Measurements from ENCODE around the gene ZNF598. TPM values are rescaled to one million over a fixed set of nuclear protein-coding genes. Genes with fewer than 3 reads are reported as not detected.
"Not testable (repeated sequence)": the region's sequence is repeated elsewhere in the genome, so short reads cannot be mapped to it uniquely, and the experiment has no call there.

Gene ZNF598
- total RNA-seq, 1 donor from 2014 or later: 9.2 TPM

DNA sequence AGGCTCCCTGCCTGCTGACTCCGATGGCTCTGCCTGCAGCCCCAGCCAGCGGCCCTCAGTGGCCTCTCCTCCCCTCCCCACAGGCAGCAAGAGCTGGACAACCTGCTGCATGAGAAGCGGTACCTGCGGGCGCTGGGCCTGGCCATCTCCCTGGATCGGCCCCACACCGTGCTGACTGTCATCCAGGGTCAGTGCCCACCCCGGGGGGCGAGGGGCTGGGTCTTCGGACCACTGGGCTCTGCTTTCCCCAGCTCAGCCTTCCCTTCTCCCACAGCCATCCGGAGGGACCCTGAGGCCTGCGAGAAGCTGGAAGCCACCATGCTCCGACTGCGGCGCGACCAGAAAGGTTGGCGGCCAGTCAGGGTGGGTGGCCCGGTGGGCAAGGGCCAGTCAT, 31.7 kb downstream of the ZNF598 start:
- DNase-seq (ENCODE audit: low read depth in 2 of 2): no peak

- DNase-seq (ENCODE audit: low read depth in 2 of 2): no peak
These were observed 32.4 kb downstream of the ZNF598 start for GRCh38 chr16:1976951-1977874.

- no peak for DNase-seq (ENCODE audit: low read depth in 2 of 2)
These were observed 33.5 kb downstream of the ZNF598 start for GRCh38 chr16:1976216-1976520.

GRCh38 chr16:1975432-1976215, 34.0 kb downstream of the ZNF598 start:
- no peak for DNase-seq (ENCODE audit: low read depth in 2 of 2)

DNA sequence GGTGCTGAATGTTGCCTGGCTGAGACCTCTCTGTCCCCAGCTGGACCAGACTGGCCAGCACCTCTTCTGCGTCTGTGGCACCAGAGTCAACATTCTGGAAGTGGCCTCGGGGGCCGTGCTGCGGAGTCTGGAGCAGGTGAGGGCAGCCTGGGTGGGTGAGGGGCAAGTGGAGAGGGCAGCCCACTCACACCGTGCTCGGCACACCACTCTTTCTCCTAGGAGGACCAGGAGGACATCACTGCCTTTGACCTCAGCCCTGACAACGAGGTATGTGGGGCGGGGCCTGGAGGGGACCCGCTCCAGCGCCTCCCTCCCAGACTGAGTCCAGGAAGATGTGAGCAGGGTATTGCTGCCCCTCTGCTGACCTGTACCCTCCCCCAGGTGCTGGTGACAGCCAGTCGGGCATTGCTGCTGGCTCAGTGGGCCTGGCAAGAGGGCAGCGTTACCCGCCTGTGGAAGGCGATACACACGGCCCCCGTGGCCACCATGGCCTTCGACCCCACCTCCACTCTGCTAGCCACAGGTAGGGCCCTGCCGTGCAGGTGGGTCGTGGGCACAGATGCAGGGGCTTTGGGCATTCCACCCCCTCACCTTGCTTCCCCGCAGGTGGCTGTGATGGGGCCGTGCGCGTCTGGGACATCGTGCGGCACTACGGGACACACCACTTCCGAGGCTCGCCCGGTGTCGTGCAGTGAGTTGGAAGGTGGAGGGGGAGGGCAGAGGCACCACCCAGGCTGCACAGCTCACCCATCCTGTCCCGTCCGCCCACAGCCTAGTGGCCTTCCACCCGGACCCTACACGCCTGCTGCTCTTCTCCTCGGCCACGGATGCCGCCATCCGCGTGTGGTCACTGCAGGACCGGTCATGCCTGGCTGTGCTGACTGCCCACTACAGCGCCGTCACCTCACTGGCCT, 35.2 kb downstream of the ZNF598 start:
- DNase-seq (ENCODE audit: low read depth in 2 of 2): no peak

GRCh38 chr16:1973461-1974156, 36.0 kb downstream of the ZNF598 start:
- no peak for DNase-seq (ENCODE audit: low read depth in 2 of 2)

DNA sequence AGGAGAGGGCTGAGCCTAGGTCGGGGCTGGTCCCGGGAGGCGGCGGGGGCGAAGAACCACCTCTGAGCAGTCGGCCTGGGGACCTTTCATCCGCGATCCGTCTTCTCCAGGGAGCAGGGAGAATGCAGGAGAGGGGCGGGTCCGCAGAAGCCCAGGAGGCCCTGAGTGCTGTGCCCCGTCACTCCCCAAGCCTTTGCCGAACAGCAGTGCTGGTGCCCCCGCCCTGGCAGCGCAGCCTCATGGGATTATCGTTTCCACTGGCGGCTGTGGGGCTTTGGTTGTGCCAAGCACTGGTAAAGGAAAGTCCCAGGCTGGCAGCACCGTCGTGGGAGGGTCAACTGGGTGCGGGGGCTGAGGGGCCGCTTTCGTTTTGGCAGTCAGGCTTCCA, 37.1 kb downstream of the ZNF598 start:
- DNase-seq (ENCODE audit: low read depth in 2 of 2): peak in 1 of 2 donors; percentile 26

- peak; percentile 88 to 96 for DNase-seq (ENCODE audit: low read depth in 2 of 2)
These were observed 37.7 kb downstream of the ZNF598 start, which contains the start of gene TBL3 for GRCh38 chr16:1971796-1972489. Gene TBL3 (plus strand): TSS chr16:1972053. CDS start chr16:1972165, 112 bp downstream.

- no peak for DNase-seq (ENCODE audit: low read depth in 2 of 2)
These were observed 41.3 kb downstream of the ZNF598 start for GRCh38 chr16:1968146-1968953.

DNA sequence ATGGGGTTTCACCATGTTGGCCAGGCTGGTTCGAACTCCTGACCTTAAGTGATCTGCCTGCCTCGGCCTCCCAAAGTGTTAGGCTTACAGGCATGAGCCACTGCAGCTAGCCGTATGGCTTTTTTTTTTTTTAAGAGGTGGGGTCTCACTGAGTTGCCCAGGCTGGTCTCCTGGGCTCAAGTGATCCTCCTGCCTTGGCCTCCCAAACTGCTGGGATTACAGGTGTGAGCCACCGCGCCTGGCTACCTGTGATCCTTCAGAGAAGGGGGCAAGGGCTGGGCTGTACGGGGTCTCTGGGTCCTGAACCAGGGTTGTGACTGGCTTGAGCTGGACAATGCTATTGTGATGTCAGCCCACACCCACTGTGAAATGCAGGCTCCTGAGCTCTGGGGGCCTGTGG, 43.2 kb downstream of the ZNF598 start, which contains the start of gene RNF151:
TSS of gene RNF151 (plus strand) at position 397 of the 400 bp plus-strand sequence. CDS start 26 bp downstream, outside the sequence.
- no peak for DNase-seq (ENCODE audit: low read depth in 2 of 2)

DNA sequence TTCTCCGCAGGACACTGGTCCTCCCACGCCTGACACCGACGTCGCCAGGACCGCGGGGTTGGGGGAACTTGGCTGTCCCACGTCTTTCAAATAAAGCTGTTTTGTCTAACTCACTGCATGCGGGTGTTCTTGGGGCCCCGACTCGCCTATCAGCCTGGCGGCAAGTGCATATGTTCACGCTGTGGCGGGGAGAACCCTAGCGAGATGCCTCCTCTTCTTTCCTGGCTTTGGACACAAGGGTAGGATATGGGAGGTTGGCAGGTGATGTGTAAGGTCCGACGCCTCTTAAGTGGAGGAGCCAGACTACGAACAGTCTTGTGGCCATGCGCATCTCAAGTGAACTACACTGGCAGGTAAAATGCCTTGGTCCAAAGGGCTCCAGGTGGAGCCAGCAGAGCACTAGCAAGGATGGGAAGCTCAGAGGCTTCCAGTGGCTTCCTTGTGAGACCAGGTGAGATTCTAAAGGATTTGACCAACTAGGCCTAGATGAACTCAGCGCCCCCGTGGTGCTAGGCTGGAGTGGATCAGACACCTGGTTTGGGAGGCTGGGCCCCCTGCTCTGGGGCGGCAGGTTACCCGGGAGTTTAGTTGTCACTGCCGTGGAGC, 44.1 kb downstream of the ZNF598 start:
- no peak for DNase-seq (ENCODE audit: low read depth in 2 of 2)

GRCh38 chr16:1964506-1965395, 44.9 kb downstream of the ZNF598 start, which contains the start of gene RPS2:
Gene RPS2 (minus strand): TSS chr16:1964826. CDS start chr16:1964625, 201 bp downstream.
- peak; percentile 96 to 100 for DNase-seq (ENCODE audit: low read depth in 2 of 2)

- DNase-seq (ENCODE audit: low read depth in 2 of 2): peak in 1 of 2 donors; percentile 57
These were observed 45.7 kb downstream of the ZNF598 start for GRCh38 chr16:1963806-1964505.

GRCh38 chr16:1962161-1963153, 47.2 kb downstream of the ZNF598 start:
- DNase-seq (ENCODE audit: low read depth in 2 of 2): not testable (repeated sequence)

GRCh38 chr16:1961651-1962067, 48.0 kb downstream of the ZNF598 start:
- no peak for DNase-seq (ENCODE audit: low read depth in 2 of 2)

Measured in dermis microvascular lymphatic vessel endothelial cell (primary cell).